NCI-H510A (cell line): ENCODE measurements around the gene GSAP.
A peak's percentile ranks its signal among the peaks of the same experiment; 100 is the strongest.
"Not testable (repeated sequence)": the region's sequence is repeated elsewhere in the genome, so short reads cannot be mapped to it uniquely, and the experiment has no call there.

Source experiments
- DNase-seq: peaks from one replicate; lab custom pipeline; 2025; lab: John Stamatoyannopoulos, UW

GSAP gene, protein sequence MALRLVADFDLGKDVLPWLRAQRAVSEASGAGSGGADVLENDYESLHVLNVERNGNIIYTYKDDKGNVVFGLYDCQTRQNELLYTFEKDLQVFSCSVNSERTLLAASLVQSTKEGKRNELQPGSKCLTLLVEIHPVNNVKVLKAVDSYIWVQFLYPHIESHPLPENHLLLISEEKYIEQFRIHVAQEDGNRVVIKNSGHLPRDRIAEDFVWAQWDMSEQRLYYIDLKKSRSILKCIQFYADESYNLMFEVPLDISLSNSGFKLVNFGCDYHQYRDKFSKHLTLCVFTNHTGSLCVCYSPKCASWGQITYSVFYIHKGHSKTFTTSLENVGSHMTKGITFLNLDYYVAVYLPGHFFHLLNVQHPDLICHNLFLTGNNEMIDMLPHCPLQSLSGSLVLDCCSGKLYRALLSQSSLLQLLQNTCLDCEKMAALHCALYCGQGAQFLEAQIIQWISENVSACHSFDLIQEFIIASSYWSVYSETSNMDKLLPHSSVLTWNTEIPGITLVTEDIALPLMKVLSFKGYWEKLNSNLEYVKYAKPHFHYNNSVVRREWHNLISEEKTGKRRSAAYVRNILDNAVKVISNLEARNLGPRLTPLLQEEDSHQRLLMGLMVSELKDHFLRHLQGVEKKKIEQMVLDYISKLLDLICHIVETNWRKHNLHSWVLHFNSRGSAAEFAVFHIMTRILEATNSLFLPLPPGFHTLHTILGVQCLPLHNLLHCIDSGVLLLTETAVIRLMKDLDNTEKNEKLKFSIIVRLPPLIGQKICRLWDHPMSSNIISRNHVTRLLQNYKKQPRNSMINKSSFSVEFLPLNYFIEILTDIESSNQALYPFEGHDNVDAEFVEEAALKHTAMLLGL

DNA sequence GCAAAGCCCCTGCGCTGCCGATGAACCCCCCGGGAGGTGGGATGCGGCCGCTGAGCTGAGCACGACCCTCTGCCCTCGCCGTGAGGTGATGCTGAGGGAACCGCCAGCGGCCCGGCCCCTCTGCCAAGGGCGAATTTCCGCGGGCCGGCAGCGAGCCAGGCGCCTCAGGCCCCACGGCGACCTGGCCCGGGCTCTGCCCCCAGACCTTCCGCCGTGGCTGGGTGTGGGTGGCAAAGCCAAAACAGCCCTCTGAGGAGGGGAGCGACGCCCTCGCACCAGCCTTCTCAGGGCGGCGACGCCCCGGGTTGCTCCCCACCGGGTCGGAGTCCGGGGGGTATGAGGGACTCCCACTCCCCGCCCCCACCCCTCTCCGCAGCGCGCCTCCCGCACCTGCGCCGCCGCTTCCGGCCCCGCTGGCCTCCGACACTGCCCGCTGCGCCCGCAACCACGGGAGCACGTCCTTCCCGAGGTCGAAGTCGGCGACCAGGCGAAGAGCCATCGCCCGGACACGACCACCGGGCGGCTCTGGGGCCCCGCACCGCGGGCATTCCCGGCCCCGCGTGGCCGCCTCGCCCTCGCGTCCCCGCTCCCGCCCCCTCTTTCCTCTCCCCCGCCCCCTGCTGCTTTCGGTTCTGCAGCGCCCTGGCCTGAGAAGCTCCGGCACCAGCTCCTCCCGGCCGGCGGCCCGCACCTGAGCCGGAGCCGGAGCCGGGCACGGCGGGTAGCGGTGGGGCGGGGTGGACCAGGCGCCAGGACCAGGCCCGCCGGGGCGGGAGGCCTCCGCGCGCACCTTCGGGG, at the start of gene GSAP:
Gene GSAP, minus strand, starts transcription at position 527 of the 798 bp plus-strand sequence. Its CDS starts 28 bp downstream, at position 499.
- peak; percentile 35 for DNase-seq

DNA sequence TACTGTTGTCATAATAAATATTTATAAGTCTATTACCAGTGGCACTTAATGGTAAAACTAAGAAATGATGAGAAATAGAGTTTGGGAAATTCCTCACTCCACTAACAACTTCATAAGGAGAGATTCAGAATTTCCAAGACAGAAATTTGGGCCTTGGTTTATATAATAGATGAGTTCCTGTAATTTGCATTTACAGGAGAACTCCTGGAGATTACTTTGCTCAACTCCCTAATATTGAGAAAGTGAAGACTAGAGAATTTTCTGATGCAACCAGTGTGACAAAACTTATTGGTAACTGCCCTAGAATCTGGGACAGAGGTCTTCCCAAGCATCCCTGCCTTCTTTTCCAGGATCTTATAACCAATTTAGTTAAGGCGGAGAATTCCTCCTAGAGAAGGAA, 49.1 kb upstream of the GSAP start:
- DNase-seq: no peak

DNA sequence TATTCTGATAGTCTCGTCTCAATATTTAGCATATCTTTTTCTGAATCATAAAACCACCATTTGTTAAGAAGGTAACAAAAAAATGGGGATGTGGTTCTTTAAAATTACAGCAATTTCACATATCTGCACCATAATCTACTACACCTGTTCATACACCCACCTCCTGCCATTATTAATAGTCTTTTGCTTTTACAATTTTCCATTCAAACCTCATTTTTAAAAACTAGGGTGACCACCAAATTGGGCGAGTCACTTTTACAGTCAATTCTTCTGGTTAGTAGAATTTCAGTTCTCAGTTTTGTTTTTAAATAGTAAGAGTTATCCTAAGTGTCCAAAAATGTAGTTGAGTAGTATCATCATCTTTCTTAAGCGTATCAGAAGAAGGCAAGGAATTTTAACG, 48.4 kb upstream of the GSAP start:
- DNase-seq: no peak

DNA sequence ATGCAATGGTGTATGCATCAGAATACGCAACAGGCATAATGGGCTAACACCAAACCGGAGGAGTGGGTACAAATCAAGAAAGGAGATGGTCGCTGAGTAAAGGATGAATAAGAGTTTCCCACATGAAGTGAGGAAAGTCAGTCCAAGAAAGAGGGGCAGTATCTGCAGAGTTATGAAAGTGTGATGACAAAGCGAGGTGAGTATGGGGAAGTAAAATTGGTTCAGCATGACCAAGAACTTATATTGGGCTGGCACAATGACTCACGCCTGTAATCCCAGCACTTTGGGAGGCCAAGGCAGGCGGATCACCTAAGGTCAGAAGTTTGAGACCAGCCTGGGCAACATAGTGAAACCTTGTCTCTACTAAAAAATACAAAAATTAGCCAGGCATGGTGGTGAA, 47.5 kb upstream of the GSAP start:
- not testable (repeated sequence) for DNase-seq

DNA sequence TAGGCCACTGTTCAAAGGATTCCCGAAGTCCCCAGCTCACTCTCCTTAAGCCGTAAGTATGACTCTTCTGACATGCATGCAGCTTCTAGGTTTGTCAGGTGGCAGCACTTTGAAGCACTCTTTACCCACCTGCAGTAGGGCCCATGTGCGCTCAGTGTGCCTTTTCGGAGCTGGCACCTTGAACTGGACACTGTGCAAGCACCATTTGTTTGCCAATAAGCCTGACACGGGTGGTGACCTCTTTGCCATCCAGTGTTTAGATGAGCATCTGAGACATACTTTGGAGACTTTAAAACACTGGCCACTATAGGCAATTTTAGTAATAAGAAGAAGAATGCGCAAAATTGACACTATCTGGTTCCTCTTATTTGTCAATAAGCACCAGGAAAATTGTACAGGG, 45.7 kb upstream of the GSAP start:
- no peak for DNase-seq

DNA sequence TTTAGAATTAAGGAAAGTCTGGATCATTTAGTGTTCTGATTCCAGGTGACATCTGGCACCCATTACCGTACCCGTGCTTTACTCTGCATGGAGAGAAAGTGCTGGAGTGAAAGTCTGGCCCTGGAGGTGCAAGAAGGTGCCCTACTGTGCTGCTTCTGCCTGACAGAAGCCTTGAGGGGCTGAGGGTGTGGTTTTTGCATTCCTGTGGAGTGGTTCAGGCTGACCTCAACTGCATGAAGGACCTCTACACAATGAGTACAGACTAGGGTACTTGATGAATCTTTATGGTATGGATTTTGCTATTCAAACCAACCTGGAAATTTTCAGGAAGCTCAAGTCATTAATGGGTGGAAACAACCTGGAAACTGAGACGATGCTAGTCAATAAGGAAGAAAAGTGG, 45.1 kb upstream of the GSAP start:
- no peak for DNase-seq

DNA sequence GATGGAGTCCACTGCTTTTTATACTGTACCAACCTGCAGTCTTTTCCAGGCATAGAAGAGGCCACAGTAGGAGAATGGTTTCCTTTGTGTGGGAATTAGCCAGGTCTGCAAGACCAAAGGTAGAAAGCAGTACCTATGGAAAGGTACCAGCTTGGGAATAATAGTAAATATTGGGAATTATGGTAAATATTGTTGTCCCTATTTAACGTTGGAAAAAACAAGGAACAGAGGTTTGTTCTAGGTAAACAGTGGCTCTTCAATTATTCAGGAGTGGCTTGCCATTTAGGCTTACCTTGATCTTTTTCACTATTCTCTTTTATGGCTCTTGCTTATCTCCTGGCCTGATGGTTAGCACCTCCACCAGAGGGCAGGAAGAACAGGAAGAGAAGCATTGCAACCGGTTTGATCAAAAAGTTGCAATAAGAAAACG, 43.9 kb upstream of the GSAP start:
- no peak for DNase-seq

DNA sequence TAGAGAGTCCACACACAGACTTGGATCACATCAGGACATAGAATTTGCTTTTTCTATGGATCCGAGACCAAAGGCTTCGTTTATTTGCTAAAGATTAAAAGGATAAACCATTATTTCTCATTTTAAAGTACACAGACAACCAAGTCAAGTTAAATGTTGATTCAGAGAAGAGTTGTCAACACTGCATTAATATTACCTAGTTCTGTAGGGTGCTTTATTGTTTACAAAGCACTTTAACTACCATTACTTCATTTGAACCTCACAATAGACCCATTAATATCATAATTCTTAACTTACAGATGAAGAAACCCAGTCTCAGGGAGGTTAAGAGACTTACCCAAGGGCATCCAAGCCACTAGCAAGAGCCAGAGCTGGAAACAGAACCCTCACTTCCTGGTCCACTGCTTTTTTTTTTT, 43.2 kb upstream of the GSAP start:
- no peak for DNase-seq

DNA sequence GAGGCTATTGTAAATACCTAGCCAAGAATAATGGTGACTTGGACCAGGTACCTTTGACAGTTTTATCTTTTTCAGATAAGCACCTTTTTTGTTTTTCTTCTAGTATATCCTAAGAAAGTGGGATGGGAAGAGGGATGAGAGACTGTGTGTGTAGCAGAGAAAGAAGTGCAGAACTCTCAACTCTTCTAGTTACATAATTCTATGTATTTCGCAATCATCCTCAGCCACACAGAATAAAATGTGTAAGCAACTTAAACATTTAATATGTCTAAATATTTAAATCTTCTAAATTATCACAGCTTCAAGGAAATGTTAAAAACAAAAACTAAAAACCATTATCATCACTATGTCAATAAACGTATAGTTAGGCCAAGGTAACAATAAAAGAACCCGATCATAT, 42.6 kb upstream of the GSAP start:
- no peak for DNase-seq

DNA sequence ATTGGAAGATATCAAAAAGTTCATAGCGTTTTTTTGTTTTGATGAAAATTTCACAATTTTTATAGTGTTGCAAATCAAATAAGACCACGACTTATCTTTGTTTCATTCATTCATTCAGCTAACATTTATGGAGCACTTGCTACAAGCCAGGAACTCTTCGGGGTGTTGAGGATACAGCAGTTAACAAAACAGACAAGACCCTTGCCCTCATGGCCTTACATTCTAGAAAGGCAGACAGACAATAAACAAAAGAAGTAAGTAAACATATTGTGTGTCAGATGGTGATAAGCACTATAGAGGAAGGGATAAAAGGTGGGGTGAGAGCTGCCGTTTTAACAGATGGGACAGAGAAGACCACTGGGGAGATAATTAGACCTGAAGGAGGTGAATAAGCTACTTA, 41.6 kb upstream of the GSAP start:
- no peak for DNase-seq

DNA sequence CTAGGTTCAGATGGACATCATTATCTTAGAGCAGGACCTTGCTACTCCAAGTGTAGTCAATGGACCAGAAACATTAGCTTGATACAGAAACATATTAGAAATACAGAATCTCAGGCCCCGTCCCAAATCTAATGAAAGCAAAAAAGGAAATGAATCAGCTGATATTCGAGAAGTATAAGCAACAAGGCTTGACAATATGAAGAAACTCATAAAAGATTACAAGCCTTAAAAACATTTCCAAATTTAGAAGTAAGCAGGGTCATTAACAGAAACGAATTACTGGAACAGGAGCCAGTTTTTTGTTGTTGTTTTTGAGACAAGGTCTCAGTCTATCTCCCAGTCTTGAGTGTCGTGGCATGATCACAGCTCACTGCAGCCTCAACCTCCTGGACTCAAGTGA, 40.5 kb upstream of the GSAP start:
- DNase-seq: no peak

DNA sequence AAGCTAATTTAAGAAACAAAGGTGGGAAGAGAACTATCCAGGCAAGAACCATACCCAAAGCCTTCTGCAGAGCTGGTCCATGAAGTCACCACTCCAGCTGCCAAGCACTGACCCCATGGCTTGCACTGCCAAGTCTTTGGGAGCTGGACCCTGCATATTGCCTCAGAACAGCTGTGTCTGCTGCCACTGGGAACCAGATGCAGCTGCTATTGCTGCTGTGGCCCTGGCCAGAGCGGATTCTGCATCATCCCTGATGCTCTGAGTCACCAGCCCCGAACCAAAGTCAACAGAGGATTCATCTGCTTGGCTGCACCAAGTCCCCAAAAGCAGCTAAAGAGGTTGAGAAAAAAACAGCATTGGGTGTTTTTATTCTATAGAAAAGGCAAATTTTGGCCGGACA, 39.2 kb upstream of the GSAP start:
- DNase-seq: no peak

DNA sequence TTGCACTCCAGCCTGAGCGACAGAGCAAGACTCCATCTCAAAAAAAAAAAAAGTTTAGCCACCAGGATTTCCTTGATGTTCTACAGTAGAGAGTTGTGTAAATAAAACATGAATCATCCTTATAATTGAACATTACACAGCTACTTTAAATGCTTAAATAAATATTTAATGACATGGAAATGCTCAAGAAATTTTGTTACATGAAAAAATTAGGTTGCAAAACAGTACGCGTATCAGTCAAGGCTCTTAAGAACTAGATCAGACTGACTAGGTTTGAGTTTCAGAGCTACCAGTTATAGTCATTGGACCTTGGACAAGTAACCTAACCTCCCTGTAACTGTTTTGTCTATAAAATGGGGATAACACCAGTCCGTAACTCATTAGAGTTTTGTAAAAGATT, 38.7 kb upstream of the GSAP start:
- no peak for DNase-seq

DNA sequence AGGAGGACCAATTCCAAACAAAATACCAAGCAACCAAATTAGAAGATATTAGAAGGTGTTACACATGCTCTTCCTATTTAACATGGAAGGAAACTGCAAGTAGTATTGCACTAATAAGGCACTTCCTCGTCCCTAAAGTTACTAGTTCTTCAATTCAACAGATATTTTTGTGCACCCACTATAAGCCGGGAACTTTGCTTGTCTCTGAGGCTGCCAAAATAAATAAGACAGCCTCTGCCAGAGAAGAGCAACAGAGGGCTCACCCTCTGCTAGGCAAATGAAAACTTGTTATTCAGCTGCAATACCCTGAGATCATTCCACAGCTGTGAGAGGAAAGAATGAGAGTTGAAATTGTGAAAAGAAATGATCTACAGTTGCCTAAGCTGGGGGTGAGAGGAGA, 37.4 kb upstream of the GSAP start:
- DNase-seq: no peak

DNA sequence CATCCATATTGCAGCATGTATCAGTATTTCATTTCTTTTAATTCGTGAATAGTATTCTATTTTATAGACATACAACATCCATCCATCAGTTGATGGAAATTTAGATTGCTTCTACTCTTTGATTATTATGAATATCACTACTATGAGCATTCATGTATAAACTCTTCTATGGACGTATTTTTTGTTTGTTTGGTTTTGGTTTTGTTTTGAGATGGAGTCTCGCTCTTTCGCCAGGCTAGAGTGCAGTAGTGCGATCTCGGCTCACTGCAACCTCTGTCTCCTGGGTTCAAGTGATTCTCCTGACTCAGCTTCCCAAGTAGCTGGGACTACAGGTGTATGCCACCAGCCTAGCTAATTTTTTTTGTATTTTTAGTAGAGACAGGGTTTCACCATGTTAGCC, 35.8 kb upstream of the GSAP start:
- DNase-seq: not testable (repeated sequence)

DNA sequence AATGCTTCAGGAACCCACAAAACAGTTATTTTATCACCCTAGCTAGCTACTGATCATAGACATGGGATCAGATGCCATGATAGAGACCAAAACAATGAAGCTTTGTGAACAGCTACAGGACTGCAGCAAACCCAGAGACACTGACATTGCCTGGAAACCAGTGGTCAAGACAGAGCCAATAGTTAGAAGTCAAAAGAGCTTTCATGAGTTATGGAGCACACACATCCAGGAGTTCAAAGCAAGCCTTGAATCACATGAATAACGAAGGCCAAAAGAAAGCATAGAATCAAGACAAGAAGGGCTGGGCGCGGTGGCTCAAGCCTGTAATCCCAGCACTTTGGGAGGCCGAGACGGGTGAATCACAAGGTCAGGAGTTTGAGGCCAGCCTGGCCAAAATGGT, 34.5 kb upstream of the GSAP start:
- no peak for DNase-seq

DNA sequence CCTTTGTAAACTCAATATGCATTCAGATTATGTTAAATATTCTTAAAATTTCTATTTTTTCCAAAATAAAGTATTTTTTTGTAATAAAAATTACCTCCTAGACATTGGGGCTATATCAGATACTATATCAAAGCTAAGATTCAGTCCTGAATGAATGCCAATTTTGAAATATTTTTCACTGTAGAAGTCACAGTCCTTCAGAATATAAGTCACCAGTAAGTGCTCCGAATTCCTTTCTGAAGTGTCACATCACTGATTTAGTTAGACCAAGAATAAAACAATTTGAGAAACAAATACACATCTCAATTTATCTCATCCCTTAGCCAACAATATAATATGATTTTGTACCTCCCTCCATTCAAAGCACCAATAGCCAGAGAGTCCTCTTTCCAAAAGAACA, 33.9 kb upstream of the GSAP start:
- no peak for DNase-seq

DNA sequence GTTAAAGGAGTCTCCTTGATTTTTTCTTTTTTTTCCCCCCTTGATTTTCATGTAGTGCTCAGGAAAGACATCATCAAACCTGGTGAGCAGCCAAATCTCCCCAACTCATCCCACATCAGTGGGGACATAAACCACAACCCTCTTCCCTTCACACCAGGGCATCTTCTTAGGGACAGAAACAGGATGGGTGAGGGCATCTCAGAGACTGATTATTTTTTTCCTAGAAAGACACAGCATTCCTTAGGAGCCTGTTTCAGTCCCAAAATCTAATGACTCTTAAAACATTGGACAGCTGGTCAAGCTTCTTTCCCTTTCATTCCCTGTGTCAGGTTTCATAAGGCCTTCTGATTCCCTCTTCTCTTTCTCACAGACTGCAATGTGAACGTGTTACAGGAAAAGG, 31.5 kb upstream of the GSAP start:
- DNase-seq: no peak

DNA sequence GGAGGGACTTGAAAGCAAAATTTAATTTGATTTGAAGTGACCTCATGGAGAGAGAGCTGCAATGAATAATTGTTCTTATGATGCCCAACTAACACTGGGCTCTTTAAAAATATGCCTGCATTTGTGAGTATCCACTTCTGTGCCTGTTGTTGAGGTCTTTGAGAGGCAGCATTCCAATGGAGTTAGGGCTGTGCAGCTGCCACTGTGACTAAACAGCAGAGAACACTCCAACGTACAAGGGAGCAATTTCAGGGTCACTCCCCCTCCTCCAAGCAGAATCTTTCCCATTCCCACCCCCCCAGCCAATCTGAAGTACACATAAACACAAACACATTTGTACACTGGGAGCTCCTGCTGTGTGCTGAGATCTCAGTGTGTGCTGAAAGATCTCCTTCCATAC, 28.0 kb upstream of the GSAP start:
- no peak for DNase-seq

DNA sequence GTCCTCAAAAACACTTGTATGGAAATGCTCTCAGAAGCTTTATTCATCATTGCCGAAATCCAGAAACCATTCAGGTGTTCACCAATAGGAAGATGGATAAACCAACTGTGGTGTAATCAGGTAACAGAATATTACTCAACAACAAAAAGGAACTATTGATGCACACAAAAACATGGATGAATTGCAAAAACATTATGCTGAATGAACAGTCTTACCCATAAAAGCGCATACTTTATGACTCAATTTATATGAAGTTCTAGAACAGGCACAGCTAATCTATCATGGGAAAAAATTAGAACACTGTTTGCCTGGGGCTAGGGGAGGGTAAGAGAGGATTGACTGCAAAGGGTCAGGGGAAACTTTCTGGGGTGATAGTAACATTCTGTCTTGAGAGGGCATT, 26.9 kb upstream of the GSAP start:
- DNase-seq: no peak

DNA sequence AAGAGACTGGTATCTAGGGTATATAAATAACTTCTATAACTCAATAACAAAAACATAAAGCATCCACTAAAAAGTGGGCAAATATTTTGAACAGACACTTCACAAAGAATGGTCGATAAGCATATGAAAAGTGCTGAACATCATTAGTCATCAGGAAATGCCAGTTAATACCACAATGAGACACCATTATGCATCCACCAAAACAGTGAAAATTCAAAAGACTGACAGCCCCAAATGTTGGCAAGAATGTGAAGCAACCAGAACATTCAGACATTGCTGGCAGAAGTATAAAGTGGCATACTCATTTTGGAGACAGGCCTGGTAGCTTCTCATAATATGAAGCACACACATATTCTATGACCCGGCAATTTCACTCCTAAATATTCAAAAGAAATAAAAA, 26.5 kb upstream of the GSAP start:
- no peak for DNase-seq

DNA sequence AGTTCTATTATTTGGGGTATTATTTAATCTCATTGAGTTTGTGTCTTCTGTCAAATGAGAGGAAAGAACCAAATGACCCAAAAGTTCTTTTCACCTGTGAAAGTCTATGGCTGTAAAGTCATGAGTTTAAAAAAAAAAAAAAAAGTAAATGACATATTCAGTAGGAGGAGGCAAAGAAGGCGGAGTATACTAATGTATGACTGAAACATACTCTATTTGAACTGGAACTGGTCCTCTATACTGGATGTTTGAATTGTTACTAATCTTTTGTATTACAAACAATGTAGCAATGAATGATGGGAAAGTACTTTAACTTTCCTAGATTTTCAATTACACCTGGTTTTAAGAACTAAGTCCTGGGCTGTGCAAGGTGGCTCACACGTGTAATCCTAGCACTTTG, 24.9 kb upstream of the GSAP start:
- DNase-seq: no peak

DNA sequence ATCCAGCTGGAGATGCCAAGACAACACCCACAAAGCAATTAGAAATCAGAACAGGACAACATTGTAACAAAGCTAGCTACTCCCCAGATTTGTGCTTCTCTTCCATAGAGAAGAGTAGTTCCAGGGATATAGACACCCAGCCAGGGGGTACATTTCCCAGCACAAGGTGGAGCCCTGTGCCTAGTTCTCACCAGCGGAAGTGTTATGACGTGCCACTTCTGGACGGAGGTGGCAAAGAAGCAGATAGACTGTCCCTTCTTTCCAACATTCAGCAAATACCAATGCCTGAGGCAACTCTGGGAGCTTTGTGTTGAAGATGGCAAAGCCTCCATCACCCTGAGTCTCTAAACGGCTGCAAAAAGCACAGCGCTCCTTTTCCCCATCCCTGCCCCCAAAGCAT, 23.4 kb upstream of the GSAP start:
- peak; percentile 23 for DNase-seq
